ENCODE results near the gene SCYL3.

DNA sequence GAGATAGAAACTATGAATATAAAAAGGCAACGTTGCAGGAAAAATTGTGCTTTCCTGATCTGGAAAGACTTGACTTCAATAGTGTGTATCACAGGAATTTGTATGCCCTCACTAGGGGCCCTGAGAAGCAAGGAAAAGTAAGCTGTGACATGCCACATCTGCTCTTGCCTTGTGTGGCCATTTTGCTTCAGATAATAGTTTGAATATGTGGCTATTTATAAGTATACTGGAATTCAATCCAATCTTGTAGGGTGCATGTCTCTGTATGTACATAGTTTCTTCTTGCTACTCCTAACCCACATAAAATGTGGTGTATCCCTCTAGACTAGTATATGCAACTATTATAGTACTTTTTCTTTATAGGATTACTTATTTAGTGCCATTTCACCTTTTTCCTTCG is 31.1 kb upstream of the SCYL3 start:
- TF ChIP-seq CTCF (conservative IDR thresholded peaks at IDR 0.05 in 1 of 2, IDR thresholded peaks at IDR 0.05 in 1 of 2; ENCODE audit: extremely low read depth in 1 of 2, insufficient read depth in 1 of 2, low read depth in 1 of 2, low read length in 2 of 2) (no peak), EZH2 (IDR thresholded peaks at IDR 0.05; ENCODE audit: borderline replicate concordance, low read length) (no peak)
